Stimulated activated CD4-positive, alpha-beta T cell treated with anti-CD3 and anti-CD28 coated beads, TNF-alpha, amount 100 ng/mL, for 24 hours (primary cell): ENCODE measurements around the gene CELF4.

Source experiments
- DNase-seq, 3 experiments: peaks; one replicate each; pipeline ENCODE4 v3.0.0-alpha.2; 2020; ENCODE audit warnings: low read depth in 3 of 3

Gene CELF4

DNA sequence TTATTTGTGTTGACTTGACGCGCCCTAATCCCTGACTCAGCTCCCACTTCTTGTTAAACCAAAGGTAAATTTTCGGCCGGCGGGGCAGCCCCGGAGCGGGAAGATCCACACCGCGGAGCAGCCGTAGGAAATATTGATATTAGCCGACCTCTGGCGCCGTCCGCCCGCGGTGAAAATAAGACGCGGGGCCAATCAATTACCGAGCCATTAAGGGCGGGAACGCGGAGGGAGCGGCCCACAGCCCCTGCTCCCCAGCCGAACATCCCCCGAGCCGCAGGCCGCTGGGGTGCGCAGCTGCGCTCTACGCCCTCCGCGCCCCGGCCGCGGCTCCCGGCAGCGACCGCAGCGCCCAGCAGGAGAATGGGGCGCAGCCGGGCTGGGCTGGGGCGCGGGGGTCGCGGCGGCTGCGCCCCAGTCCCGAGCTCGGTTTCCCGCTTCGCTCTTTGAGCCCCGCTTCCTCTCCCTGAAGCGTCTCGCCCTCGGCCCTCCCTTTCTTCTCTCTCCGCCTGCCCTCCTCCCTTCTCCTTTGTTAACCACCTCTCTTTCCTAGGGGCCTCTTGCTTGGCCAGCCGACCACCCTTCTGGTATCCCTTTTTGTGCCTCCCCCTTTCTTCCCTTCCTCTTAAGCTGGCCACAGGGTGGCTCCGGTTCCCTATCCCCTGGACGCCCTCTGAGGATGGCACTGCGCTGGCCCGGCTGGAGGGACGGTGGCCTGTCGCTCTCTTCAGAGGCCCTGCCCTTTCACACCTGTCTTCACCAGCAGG is 40.9 kb downstream of the CELF4 start:
- no peak for DNase-seq

DNA sequence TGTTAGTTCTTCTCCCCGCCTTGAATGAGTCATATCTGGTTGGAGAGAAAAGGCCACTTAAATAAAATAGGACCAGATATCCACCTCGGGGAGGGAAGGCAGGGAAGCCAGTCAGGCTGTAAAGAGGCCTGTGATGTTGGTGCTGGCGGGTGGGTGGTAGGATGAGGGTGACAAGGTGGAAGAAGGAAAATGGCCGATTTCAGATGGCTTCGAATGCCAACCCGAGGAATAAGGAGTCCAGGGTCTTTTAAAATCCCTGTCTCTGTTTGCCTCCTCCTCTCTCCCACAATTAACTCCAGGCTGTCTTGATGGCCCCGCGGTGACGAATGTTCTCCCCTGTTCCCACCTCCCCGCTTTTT is 41.5 kb downstream of the CELF4 start:
- DNase-seq: no peak

DNA sequence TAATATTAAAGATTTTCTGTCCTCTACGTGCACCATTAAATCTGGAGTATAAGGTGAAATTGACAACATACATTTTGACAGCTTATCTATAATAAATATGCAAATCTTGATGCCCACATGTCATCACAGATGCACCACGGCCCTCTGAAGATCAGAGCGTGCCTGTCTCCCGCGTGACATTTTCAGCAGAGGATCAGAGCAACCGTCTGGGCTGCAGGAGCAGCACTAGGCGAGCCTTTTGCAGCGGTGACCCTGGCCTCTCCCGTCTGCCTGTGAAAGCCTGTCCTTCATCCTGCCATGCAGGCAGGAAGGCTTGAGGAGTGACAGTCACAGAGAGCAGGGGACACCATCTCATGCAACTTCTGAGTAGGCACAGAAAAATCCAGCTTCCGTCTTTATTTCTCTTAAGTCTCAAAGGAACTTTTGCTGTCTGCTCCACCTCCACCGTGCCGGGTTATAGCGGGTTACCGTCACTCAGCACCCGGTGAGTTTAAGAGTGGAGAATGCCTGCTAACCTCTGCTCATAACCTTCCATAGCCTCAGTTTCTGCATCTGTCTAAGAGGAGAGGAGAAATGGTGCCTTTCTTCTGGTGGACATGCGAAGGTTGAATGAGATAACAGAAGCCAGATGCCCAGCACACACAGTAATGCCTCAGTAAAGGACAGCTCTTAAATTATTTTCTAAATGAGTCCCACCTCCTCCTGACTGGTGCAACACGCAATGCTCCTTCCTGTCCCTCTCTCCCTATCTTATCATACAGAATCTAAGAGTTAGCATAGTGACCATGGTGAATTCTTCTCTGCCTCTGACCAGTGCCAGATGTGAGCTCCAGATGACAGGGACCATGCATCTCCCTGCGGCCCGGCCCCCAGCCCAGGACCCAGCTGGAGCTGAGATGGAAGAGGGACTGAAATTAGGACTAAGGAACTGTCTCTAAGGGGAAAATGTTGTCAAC is 43.8 kb downstream of the CELF4 start:
- DNase-seq: no peak

DNA sequence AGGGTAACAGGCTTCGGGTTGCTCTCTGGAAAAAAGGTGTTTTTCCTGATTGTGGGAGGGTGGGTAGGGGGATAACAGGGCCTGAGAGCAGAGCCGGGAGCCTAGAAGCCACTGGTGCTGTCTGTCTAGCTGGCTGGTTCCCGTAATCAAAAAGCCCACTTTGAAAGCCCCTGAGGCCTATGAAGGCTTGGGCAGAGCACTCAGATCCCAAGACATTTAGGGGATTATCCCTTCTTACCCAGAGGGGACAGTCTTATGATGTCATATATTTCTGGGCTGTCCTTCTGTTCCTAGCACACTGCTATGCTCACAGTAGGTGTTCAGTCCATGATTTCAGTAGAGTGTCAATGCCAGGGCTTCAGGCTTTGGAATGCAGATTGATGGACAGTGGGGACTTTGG is 45.1 kb downstream of the CELF4 start:
- DNase-seq: no peak

DNA sequence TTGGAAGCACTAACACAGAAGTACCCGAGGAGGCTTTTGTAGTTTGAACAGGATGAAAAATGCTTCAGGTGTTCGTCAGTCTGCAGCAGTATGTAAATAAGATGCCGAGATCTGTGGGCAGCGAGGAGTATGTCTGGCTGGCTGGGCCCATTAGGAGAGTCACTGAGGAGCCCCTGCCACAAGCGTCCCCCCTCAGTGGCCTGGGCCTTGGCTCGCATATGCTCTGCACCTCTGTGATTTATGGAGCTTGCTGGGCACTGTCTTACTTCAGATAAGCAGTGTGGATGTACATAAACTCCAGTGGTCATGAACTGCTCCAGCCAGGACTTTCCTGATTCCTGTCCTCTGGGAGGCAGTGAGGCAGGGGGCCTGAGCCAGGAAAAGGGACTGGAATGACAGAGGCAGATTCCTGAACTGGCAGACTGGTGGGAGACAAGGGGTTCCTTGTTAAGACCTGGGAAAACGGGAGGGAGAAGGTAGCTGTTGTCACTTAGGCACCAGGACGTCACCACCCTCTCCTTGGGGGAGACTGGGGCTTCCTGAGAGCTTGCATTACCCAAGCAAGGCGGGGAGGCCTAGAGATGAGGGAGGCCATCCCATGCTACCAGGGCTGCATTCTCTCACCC is 46.0 kb downstream of the CELF4 start:
- DNase-seq: no peak

DNA sequence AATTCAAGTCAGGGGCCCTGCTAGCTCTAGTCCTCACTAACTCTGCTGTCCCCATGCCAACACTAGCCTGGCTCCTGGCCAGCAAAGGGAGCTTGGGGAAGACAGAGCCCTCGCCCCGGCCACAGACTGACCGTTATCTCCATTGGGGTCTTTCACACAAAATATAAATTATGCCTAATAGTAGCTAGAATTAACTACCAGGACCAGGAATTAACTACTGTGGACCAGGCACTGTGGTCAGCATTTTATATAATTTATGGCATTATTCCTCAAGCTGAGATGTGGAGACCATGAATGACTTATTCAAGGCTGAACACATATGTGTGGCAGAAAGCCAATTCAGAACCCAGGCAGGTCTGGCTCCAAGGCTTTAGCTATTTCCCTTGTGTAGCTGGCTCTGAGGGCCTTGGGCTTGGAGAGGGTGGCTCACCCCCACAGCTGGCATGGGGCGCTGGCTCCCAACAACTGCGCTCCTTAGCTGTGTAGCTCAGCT is 49.2 kb downstream of the CELF4 start:
- no peak for DNase-seq

DNA sequence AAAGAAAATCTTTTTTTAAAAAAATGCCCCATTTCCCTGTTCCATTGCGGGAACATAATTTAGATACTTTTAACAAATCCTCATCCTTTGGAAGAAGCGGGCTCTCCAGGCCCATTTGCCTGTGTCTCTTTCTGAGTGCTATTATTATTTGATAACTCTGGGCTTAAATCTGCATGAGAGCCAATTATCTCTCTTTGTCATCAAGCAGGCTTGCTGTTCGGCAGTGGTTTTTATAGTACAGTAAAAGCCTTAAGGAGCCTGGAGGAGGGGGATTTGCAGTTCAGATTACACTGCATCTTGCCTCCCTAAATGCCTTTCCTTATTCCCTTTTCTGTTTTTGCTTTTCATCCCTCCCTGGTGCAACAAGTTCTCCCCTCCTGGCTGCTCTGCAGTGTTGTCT is 50.6 kb downstream of the CELF4 start:
- DNase-seq: no peak

DNA sequence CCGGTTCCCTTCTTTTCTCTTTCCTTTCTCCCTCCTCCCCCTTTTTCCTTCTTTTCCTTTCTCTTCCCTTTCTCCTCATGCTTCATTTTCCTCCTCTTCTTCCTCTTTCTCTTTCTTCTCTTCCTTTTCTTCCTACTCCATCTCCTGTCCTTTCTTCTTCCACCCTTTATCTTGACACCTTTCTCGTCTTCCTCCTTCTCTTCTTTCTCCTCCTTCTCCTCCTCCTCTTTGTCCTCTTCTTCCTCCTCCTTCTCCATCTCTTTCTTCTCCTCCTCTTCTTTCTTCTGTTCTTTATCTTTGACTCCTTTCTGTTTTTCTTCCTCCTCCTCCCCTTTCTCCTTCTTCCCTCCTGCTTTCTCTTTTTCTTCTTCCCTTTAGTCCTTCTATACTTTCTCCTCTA is 53.2 kb downstream of the CELF4 start:
- DNase-seq: no peak

DNA sequence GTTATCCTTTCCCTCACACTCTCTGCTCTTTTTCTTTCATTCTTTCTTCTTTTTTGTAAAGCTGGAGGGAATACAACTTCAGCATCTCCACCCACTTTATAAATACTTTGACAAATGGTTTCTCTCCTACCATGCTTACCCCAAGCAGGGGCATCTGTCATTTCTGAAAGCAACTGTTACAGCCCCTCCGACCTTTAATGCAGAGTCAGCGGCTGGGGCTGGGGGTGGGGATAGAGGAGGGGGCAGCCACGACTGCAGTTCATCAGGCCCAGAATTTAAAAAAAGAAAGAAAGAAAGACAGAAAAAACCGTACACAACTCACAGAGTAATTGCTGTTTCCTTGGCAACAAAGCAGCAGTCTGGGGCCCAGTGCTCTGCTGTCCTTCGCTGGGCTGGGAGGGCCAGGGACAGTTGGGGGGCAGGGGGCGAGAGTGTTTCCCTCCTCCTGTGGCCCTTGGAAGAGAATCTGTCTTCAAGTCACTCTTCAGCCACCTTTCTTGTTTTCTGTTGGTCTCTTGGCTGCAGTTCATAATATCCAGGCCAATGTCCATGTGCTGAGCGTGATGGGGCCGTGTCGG is 53.8 kb downstream of the CELF4 start:
- DNase-seq: no peak

DNA sequence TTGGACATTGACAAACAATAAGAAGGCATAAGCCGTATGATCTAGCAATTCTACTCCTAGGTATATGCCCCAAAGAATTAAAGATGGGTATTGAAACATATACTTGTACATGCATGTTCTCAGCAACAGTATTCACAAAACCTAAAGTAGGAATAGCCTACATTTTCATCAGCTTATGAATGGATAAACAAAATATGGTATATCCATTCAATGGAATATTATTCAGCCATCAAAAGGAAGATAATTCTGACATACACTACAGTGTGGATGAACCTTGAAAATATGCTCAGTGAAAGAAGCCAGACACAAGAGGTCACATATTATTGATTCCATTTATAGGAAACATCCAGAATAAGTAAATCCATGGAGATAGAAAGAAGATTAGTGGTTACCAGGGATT is 56.0 kb downstream of the CELF4 start:
- DNase-seq: no peak

DNA sequence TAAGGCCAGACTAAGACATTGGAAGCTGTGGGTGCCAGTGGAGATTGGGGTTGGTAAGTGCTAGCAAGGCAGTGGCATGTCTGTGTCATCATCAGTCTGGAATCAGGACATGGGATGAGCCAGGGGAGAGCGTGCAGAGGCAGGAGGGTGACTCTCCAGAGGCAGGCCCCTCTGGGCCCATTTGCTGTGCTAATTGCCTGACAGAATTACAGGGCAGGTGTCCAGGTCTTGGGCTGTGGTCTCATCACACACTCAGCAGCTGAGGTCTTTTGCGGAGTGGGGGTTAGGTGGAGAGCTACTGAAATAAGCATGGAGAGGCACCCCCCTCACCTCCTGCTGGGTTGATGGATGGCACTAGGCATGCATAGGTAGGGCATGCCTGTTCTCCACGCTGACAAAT is 57.4 kb downstream of the CELF4 start:
- no peak for DNase-seq

DNA sequence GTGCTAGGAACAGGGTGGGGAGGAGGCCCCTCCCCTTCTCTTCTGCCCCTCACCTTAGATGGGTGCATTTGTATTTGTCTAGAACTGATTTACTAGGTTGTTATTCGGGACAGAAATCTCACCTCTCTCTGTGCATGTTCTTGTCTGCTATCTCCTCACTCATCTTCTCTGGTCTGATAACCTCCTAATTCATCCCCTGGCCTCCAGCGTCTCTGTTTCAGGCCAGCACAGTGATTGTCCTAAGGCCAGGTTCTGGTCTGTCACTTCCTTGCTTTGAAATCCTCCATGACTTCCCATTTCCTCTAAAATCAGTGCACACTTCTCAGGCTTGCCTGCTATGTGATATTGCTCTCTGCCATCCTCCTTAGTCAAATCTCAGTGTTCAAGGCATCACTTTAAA is 58.4 kb downstream of the CELF4 start:
- no peak for DNase-seq

DNA sequence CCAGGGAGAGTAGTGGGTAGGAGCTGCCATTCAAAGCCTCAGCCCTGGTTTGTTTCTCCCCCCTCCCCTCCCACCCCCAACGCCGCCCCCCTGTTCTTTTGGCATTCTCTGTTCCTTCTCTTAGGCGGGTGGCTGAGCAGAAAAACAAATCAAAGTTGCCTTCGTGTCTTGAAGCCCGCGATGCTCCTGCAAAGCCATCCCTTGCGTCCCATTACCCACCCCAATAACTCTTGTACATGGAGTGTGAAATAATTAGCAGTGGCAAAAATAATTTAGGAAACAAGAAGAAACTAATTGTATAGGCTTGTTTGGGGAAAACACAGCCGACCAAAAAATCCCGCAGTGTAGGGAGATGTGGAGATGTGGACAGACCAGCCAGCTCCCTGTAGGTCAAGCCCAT is 59.6 kb downstream of the CELF4 start:
- DNase-seq: no peak

DNA sequence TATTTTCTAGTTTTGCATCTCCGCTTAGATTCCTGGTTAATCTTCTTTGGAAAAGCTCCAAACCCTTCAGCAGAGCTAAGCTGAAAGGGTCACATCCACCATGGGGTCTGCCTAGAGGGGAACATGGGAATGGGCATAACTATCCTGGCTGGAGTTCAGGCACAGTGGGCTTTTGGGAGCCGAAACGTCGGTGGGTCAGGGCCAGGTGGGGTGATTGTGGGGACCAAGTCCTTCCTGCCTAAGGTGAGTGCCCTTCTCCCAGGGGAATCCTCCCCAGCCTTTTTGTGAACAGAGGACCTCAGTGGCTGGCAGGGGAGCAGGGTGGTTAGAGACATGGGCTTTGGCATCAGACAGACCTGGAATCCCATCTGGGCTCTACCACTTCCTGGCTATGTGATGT is 60.3 kb downstream of the CELF4 start:
- DNase-seq: no peak

DNA sequence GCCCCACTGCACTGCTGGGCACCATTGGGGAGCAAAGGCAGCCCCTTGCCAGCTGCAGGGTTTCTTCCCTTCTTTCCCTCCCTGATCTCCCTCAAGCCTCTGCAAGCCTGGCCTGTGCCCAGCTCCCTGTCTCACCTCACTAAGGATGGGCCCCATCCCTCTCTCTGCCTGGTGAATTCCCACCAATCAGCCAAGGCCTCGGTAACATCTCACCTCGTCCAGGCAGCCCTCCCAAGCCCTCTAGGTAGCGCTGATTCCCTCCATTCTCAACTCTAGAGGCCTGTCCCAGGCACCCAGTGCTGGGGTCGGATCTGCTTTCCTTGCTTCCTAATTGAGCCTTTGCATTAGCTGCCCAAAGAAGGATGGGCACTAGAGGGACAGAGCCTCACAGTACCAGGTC is 63.0 kb downstream of the CELF4 start:
- DNase-seq: no peak

DNA sequence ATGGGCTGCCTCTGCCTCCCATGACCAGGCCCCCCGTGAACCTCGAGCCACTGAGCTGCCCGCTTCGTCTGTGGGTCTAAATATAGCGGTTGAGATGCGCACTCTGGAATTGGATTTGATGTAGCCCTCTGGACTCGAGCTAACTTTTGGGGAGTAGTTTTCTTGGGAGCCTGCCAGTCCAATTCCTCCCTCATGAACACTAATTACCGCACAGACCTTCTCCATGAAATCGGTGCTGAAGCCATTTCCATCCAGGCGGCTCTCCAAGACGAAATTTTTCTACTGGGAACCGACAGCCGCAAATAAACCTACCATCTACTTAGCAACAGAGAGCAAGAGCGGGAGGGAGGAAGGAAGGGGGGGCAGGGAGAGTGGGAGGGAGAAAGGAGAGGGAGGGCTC is 63.6 kb downstream of the CELF4 start:
- DNase-seq: no peak

DNA sequence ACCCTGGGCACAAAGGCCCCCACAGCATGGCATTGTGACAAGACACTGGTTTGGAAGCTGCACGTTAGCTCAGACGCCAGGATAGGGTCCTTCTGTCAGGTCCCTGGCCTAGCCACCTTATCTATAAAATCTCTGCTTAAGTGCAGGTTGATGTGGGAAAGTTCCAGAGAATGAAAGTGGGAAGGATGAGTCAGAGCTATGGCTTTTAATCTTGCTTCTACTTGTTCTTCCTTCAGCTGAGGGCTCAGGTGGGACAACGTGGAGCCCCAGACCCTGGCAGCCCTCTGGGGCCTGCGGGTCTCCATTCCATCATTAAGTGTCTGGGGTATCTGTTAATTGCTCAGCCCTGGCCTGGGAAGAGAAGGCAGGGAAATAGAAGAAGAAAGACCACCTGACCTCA is 64.5 kb downstream of the CELF4 start:
- no peak for DNase-seq

DNA sequence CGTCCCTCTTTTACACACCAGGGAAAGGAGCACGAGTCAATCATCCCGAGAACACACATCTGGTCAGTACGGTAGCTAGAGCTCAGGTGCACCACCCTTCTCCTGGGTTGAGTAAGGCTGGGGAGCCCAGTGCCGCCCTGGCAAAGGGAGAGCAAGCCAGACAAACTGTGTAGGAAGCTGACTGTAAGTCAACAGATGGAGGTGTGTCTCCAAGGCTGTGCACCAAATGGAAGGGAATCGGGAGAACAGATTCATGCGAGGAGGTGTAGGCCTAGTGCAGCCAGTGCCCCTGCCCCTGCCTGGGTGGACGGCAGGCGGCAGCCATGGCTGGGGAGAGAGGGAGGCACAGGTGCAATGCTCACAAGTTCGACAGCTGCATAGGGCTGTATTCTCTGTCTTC is 65.7 kb downstream of the CELF4 start:
- no peak for DNase-seq

DNA sequence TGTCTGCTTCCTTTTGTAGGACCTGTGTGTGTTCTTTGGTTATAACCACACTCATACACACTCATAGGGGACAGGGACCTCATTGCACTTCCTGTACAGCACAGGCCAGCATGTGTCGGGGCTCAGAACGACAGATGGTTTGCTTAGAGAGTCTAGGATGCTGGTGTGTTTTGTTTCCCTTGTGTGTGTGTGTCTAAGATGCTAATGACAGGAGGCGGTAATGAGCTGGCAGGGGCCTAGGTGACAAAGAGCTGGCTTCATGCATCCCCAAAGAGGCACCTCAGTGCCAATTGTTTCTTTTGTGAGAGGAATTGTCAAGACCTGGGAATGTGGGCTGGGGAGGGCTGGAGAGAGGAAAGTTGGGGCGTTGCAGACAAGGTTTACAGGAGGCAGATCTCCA is 66.6 kb downstream of the CELF4 start:
- DNase-seq: no peak

DNA sequence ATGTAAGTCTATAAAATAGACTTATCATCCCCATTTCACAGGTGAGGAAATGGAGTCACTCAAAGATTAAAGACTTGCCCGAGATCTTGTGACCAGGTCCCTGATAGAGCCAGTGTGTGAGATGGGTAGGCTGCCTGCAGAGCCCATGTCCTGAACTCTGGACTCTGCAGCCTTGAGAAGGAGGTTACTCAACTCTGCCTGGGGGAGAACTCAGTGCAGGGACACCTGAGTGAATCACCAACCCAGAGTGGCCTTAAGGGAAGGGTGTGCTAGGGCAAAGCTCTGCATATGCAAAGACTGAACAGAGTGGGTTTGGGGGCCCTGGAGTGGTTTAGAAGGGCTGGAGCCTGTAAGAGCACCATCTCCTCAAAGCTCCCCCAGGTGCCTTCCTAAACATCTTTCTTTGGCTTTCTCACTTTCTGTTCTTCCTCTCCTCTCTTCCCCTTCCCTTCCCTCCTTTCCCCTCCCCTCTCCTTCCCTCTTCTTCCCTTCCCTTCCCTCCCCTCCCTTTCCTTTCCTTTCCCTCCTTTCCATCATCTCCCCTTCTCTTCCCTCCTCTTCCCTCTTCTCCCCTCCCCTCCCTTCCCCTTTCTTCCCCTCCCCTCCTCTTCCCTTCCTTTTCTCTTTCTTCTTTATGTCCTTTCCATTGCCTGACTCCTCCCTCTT is 67.6 kb downstream of the CELF4 start:
- no peak for DNase-seq

DNA sequence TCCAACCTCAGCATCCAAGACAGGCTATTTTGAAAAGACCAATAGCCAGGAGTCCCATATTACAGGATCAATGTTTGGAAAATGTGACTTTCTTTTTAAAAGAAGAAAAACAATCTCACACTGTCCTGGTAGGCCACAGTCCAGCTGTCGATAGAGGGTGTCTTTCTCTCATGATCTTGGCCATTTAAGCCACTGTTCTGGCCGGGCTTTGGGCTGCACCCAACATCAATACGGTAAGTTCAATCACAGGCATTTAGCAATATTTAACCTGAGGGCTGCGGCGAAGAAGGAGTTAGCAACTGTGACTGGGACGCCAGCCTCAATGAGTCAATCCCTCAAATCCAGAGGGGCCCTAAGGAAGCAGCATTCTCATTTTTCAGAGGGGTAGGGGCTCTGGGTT is 69.0 kb downstream of the CELF4 start:
- no peak for DNase-seq

DNA sequence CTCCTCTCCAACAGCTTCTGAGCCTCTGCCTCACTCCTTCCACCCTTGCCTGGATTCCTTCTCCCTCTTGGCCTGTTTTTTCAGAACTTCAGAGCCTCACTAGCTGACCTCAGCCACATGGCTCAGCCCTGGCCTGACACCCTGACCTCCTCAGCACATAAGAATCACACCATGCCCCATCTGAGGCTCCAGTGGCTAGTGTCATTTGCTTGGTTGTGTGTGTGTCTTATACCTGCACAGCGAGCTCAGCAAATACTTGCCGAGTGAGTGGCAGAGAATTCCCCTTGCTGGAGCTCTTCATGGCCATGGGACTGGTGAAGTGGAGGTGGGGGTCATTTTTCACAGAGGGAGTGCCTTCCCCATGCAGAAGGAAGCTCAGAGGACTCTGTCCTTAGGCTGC is 70.2 kb downstream of the CELF4 start:
- DNase-seq: no peak
